ENCODE results near the gene SPN.
"Not testable (repeated sequence)": the region's sequence is repeated elsewhere in the genome, so short reads cannot be mapped to it uniquely, and the experiment has no call there.

SPN gene

GRCh38 chr16:29678691-29679267, 15.7 kb downstream of the SPN start, which contains the start of gene QPRT:
QPRT (plus strand) TSS chr16:29679180; CDS start chr16:29679198, 18 bp downstream.
- peak; percentile 74 to 77 for DNase-seq

- DNase-seq = peak in 1 of 2 experiments; percentile 22
Observed at GRCh38 chr16:29680180-29680598, 17.1 kb downstream of the SPN start.

GRCh38 chr16:29683543-29684090, 20.6 kb downstream of the SPN start:
- DNase-seq = no peak

- no peak for DNase-seq
Observed at GRCh38 chr16:29684679-29685078, 21.6 kb downstream of the SPN start.

GRCh38 chr16:29686740-29687332, 23.8 kb downstream of the SPN start:
- DNase-seq = no peak

- no peak for DNase-seq
Observed at GRCh38 chr16:29687755-29688154, 24.7 kb downstream of the SPN start.

GRCh38 chr16:29688172-29688571, 25.1 kb downstream of the SPN start:
- DNase-seq = no peak

GRCh38 chr16:29689490-29690351, 26.7 kb downstream of the SPN start:
- DNase-seq = not testable (repeated sequence)

GRCh38 chr16:29692606-29693005, 29.6 kb downstream of the SPN start:
- DNase-seq = not testable (repeated sequence)

- DNase-seq = peak; percentile 27 to 53
Observed at GRCh38 chr16:29694384-29695195, 31.5 kb downstream of the SPN start.

- not testable (repeated sequence) for DNase-seq
Observed at GRCh38 chr16:29695675-29696074, 32.6 kb downstream of the SPN start.

- no peak for DNase-seq
Observed at GRCh38 chr16:29696881-29697331, 33.9 kb downstream of the SPN start.

GRCh38 chr16:29697391-29697790, 34.3 kb downstream of the SPN start:
- no peak for DNase-seq

GRCh38 chr16:29698042-29698441, 35.0 kb downstream of the SPN start:
- no peak for DNase-seq

- no peak for DNase-seq
Observed at GRCh38 chr16:29698484-29699323, 35.7 kb downstream of the SPN start.

GRCh38 chr16:29699324-29700219, 36.5 kb downstream of the SPN start:
- DNase-seq = no peak

- peak; percentile 79 to 92 for DNase-seq
Observed at GRCh38 chr16:29700253-29700987, 37.4 kb downstream of the SPN start.

- peak in 1 of 2 experiments; percentile 16 for DNase-seq
Observed at GRCh38 chr16:29701214-29701555, 38.1 kb downstream of the SPN start.

GRCh38 chr16:29702269-29702668, 39.2 kb downstream of the SPN start:
- DNase-seq = no peak

GRCh38 chr16:29705030-29705429, 42.0 kb downstream of the SPN start:
- no peak for DNase-seq

All from NCI-H524 (cell line).